22Rv1 (cell line): Measurements from ENCODE around the gene CLK4.

Experiments
- ZFX ChIP-seq: fragments of 450-650 bp; IDR thresholded peaks from 2 replicates; pipeline ENCODE4 v1.6.1; 2017; ENCODE audit warnings: antibody characterized with exemption, borderline replicate concordance
- TF ChIP-seq, protein P1 (sequence below): fragments of 450-650 bp; IDR thresholded peaks from 2 replicates; pipeline ENCODE4 v1.5.1; 2017; ENCODE audit warnings: mild to moderate bottlenecking

- TF ChIP-seq, protein P1, sequence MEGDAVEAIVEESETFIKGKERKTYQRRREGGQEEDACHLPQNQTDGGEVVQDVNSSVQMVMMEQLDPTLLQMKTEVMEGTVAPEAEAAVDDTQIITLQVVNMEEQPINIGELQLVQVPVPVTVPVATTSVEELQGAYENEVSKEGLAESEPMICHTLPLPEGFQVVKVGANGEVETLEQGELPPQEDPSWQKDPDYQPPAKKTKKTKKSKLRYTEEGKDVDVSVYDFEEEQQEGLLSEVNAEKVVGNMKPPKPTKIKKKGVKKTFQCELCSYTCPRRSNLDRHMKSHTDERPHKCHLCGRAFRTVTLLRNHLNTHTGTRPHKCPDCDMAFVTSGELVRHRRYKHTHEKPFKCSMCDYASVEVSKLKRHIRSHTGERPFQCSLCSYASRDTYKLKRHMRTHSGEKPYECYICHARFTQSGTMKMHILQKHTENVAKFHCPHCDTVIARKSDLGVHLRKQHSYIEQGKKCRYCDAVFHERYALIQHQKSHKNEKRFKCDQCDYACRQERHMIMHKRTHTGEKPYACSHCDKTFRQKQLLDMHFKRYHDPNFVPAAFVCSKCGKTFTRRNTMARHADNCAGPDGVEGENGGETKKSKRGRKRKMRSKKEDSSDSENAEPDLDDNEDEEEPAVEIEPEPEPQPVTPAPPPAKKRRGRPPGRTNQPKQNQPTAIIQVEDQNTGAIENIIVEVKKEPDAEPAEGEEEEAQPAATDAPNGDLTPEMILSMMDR = no peak
- no peak for TF ChIP-seq ZFX
These were observed 38.1 kb downstream of the CLK4 start for GRCh38 chr5:178588769-178589168.
